ENCODE data around the gene GGT6. TPM values are rescaled to one million over a fixed set of nuclear protein-coding genes. Genes with fewer than 3 reads are reported as not detected.

The GGT6 gene
- total and polyA plus RNA-seq, 2 of the 13 experiments (the other 11 are each of a cell fraction or from before 2014, with no cell fraction given), result 0.16 to 0.80 TPM

DNA sequence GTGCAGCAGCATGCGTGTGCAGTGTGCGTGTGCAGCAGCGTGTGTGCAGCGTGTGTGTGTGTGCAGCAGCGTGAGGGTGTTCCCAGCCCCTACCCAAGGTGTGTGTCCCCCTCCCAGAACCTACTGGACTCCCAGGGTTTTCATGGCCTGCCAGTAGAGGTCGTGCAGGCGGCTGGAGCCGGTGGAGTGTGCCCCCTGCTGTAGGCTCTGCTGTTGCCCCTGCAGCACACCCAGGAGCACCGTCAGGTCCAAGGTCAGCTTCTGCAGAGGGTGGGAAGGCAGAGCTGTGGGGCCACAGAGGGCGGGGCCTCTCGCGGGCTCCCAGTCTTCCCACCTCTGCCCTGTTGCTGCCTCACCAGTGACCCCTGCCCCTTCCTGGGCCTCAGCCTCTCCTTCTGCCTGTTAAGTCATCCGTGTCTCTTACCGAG, 20.1 kb downstream of the GGT6 start (continued):
- TF ChIP-seq TBX2 (CRISPR knock-in tag; IDR thresholded peaks at IDR 0.05; ENCODE audit: borderline replicate concordance) (peak; percentile 25; the same call in 1 of the 2 replicates), RBM22 (optimal IDR thresholded peaks at IDR 0.05; ENCODE audit: low read length) (peak; percentile 13), GABPA (IDR thresholded peaks at IDR 0.05; ENCODE audit: low read depth, low read length) (no peak), GABPA (CRISPR knock-in tag; IDR thresholded peaks at IDR 0.05; ENCODE audit: low read depth) (0 out of 2 replicates have a peak, but pooled peaks have one; percentile 26), ZNF263 (CRISPR knock-in tag; IDR thresholded peaks at IDR 0.05) (peak; percentile 88), RBFOX2 (IDR thresholded peaks at IDR 0.05; ENCODE audit: low read depth, low read length) (0 out of 2 replicates have a peak, but pooled peaks have one; percentile 46), ZNF605 (CRISPR knock-in tag; IDR thresholded peaks at IDR 0.05) (0 out of 2 replicates have a peak, but pooled peaks have one; percentile 38), SP5 (CRISPR knock-in tag; IDR thresholded peaks at IDR 0.05; ENCODE audit: borderline replicate concordance, low read depth) (no peak), ZC3H13 (CRISPR knock-in tag; IDR thresholded peaks at IDR 0.05) (0 out of 2 replicates have a peak, but pooled peaks have one; percentile 18), NR2F6 (IDR thresholded peaks at IDR 0.05) (peak; percentile 43; the same call in 1 of the 2 replicates), NR2F6 (CRISPR knock-in tag; IDR thresholded peaks at IDR 0.05) (no peak), ZMAT3 (CRISPR knock-in tag; conservative IDR thresholded peaks at IDR 0.05) (no peak), NR2F1 (CRISPR knock-in tag; IDR thresholded peaks at IDR 0.05) (0 out of 4 replicates have a peak, but pooled peaks of 1 of the 2 experiments have one; percentile 13)
- TF ChIP-seq, protein P1, sequence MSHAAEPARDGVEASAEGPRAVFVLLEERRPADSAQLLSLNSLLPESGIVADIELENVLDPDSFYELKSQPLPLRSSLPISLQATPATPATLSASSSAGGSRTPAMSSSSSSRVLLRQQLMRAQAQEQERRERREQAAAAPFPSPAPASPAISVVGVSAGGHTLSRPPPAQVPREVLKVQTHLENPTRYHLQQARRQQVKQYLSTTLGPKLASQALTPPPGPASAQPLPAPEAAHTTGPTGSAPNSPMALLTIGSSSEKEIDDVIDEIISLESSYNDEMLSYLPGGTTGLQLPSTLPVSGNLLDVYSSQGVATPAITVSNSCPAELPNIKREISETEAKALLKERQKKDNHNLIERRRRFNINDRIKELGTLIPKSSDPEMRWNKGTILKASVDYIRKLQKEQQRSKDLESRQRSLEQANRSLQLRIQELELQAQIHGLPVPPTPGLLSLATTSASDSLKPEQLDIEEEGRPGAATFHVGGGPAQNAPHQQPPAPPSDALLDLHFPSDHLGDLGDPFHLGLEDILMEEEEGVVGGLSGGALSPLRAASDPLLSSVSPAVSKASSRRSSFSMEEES (CRISPR knock-in tag; IDR thresholded peaks at IDR 0.05), result no peak
- TF ChIP-seq, protein P2, sequence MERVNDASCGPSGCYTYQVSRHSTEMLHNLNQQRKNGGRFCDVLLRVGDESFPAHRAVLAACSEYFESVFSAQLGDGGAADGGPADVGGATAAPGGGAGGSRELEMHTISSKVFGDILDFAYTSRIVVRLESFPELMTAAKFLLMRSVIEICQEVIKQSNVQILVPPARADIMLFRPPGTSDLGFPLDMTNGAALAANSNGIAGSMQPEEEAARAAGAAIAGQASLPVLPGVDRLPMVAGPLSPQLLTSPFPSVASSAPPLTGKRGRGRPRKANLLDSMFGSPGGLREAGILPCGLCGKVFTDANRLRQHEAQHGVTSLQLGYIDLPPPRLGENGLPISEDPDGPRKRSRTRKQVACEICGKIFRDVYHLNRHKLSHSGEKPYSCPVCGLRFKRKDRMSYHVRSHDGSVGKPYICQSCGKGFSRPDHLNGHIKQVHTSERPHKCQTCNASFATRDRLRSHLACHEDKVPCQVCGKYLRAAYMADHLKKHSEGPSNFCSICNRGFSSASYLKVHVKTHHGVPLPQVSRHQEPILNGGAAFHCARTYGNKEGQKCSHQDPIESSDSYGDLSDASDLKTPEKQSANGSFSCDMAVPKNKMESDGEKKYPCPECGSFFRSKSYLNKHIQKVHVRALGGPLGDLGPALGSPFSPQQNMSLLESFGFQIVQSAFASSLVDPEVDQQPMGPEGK (CRISPR knock-in tag; IDR thresholded peaks at IDR 0.05), result peak; percentile 40; the same call in 1 of the 2 replicates
- TF ChIP-seq, protein P3, sequence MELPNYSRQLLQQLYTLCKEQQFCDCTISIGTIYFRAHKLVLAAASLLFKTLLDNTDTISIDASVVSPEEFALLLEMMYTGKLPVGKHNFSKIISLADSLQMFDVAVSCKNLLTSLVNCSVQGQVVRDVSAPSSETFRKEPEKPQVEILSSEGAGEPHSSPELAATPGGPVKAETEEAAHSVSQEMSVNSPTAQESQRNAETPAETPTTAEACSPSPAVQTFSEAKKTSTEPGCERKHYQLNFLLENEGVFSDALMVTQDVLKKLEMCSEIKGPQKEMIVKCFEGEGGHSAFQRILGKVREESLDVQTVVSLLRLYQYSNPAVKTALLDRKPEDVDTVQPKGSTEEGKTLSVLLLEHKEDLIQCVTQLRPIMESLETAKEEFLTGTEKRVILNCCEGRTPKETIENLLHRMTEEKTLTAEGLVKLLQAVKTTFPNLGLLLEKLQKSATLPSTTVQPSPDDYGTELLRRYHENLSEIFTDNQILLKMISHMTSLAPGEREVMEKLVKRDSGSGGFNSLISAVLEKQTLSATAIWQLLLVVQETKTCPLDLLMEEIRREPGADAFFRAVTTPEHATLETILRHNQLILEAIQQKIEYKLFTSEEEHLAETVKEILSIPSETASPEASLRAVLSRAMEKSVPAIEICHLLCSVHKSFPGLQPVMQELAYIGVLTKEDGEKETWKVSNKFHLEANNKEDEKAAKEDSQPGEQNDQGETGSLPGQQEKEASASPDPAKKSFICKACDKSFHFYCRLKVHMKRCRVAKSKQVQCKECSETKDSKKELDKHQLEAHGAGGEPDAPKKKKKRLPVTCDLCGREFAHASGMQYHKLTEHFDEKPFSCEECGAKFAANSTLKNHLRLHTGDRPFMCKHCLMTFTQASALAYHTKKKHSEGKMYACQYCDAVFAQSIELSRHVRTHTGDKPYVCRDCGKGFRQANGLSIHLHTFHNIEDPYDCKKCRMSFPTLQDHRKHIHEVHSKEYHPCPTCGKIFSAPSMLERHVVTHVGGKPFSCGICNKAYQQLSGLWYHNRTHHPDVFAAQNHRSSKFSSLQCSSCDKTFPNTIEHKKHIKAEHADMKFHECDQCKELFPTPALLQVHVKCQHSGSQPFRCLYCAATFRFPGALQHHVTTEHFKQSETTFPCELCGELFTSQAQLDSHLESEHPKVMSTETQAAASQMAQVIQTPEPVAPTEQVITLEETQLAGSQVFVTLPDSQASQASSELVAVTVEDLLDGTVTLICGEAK (IDR thresholded peaks at IDR 0.05), result no peak
- TF ChIP-seq, protein P3 (CRISPR knock-in tag; IDR thresholded peaks at IDR 0.05), result 0 out of 2 replicates have a peak, but pooled peaks have one; percentile 26
